Stimulated activated CD4-positive, alpha-beta T cell treated with anti-CD3 and anti-CD28 coated beads, Interleukin-12 subunit alpha, Interleukin-12 subunit beta, amount 100 ng/mL, for 4 hours (primary cell): Measurements from ENCODE around the gene ME3.
"Not testable (repeated sequence)": the region's sequence is repeated elsewhere in the genome, so short reads cannot be mapped to it uniquely, and the experiment has no call there.

ENCODE experiments used
- DNase-seq: peaks from one replicate; pipeline ENCODE4 v3.0.0-alpha.2; 2020

Gene ME3

GRCh38 chr11:86660736-86661135 lies 11.7 kb downstream of the ME3 start:
- DNase-seq = no peak

DNA sequence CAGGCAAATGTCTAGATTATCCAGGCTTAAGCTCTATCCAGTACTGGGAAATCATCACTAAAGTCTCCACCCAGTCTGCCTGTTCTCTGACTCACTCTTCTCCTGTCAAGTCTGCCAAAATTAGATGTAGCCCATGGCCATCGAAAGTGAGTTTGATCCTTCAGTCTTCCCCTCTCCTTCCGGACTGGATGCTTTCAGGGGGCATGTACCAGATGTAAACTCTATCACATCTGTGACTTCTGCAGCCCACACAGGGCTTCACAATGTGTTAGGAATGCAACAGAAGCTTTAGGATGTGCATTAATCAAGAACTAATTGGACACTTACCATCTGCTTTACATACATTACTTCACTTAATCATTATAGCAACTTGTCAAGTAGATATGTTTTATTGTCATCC lies 12.3 kb downstream of the ME3 start:
- no peak for DNase-seq

GRCh38 chr11:86658534-86658933 lies 13.9 kb downstream of the ME3 start:
- no peak for DNase-seq

DNA sequence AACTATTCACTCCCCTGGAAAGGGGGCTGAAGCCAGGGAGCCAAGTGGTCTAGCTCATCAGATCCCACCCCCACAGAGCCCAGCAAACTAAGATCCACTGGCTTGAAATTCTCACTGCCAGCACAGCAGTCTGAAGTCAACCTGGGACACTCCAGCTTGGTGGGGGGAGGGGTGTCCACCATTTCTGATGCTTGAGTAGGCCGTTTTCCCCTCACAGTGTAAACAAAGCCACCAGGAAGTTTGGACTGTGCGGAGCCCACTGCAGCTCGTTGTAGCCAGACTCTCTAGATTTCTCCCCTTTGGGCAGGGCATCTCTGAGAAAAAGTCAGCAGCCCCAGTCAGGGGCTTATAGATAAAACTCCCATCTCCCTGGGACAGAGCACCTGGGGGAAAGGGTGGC lies 27.2 kb downstream of the ME3 start:
- DNase-seq = not testable (repeated sequence)

DNA sequence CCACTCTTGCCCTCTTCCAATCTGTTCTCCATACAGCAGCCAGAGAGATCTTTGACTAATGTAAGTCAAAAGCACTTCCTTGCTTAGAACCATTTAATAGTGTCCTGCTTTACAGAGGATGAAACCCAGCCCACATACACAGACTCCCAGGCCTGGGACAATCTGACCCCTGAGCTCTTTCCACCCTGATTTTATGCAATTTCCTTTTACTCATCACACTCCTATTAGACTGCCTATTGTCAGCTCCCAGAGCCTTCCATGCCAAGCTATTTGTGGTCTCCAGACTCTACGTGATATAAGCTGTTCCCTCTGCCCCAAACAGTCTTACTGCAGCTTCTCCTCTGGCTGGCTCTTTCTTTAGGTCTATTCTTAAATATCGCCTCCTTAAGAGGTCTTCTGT lies 28.1 kb downstream of the ME3 start:
- DNase-seq = no peak

DNA sequence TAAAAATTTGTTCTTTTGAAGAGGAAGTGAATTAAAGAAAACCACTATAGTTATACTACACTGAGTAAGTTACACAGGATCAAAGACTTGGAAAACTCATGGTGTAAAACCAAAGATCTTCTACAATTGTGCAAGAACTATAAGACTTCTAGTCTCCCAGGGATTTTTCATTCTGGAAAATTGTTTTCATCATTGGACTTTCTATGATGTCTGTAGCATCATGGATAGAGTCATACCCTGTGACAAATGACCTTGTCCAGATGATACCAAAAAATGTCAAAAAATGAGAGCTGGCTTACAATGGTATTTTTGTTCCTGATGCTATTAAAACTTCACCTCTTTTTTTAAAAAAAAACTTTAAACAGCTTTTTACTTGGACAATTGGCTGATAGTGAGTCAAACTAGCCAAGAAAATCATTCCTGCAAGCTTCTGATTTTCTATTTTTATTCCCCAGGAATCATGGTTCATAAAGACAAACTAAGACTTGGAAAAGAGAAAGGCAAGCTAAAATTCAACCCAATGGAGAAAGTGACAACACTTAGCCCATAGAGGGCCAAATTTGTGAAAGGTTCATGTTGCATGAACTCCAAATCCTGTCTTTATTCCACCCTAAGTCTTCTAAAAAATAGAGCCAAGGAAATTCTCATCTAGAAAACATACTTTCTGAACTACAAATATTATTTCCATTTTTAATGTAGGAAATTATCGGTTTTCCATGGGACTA lies 30.7 kb downstream of the ME3 start:
- DNase-seq = no peak

DNA sequence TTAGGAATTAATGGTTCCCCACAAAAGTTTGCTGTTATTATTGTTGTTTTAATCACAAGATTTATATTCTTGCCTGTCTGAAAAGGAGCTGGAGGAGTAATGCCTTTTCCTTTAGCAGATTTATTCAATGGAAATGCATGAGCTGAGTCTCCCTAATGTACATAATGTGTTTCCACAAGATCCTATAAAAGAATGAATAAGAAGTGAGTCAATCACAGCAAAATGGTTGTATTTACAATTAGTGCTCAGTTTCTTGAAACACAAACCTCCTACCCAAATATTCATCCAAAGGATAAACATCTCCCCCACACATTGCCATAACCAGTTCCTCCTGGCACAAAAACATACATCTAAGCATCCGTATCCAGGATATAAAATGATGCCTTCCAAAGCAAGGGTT lies 33.3 kb downstream of the ME3 start:
- DNase-seq = no peak

DNA sequence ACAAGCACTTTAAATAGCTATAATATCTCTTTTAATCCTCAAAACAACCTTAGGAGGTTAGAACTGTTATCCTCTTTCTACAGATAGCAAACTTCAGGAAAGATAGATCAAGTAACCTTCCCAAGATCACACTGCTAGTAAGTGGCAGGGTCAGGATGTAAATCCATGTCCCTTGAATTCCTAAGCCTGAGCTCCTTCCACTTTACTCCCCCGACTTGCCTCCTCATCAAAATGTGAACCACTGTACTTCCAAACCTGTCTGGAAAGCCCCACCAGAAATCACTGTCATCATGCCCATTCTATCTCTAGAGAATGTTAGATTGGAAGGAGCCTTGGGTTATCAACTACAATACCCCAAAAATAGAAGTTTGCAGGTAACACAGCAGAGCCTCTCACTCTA lies 33.7 kb downstream of the ME3 start:
- DNase-seq = no peak

DNA sequence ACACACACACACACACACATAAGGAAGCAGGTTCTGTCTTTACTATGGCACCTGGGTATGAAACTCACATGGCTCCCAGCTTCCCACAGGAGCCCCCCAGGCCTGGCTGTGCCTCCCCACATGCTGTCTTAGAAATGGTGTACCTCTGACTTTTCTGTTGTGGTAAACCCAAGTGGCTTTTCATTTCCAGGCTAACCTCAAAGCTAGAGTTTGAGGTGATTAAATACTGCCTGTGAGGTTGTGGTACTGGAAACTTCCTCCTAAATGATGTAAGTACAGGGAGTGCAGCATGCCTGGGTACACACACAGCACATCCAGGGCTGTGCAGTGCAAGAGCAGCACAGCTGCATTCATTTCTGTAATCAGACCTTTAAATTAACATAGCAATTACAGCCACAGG lies 34.4 kb downstream of the ME3 start:
- DNase-seq = no peak

- DNase-seq = no peak
Observed at GRCh38 chr11:86636275-86636674, 36.1 kb downstream of the ME3 start.

GRCh38 chr11:86632499-86633269 lies 39.7 kb downstream of the ME3 start:
- DNase-seq = no peak

DNA sequence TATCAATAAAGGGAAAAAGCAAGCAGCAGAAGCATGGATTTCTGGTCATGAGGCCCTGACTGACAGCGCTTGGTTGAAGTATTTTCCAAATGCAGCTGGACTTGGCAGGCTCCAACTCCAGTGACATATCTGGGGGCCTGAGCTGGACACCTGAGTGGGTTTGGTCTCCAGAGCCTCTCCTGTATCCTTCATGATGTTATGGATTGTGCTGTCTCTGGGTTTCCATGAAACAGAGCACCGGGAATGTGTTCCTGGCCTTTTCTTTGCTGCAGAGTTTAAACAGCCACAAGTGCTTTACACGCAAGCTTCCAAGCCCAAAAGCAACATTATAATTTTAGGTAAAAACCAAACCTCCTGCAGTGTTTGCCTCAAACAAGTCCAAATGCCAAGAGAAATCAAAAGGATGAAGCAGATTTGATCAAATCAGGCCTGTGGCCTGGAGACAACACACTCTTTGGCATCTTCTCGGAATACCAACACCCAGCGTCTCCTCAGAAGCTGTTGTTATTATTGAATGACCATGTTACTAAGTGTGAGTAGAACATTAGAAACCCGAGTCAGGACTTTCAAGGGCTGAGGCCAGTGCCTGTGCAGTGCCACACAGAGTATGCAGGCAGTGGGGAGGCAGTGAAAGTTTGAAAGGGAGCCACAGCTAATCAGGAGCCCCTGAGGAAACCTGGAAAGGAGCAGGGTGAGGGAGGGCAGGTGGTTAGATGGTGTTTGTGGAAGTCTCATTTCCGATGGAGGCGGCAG lies 42.0 kb downstream of the ME3 start:
- no peak for DNase-seq

- no peak for DNase-seq
Observed at GRCh38 chr11:86629045-86629706, 43.2 kb downstream of the ME3 start.

DNA sequence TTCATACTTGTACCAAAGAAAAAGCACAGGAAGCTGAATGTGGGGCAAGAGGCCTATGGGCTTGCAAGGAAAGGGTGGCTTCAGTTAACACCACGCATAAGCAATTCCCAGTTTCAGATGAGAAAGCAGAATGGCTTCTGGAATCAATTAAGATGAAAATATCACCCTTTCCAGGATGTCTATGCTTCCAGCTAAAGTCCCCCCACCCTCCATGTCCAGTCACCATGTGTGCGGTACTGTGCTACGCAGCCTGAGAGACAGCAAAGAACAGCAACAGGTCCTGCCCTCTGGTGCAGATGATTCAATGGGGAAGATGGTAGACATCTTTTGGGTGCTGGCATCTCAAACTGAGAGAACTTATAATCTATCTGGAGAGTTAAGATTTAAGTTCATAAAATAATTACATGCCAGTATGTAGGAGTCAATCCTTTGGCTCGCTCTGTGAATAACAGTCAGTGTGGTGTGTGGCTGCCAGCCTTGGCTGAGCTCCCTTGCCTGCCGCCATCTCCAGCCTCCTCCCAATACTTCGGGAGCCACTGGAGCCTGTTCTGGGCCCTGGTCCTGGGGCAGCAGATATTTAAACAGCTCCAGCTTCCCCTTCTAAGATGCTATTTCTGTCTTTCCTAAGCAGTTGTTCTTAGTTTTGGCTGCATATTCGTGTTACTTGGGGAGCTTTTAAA lies 44.5 kb downstream of the ME3 start:
- no peak for DNase-seq

DNA sequence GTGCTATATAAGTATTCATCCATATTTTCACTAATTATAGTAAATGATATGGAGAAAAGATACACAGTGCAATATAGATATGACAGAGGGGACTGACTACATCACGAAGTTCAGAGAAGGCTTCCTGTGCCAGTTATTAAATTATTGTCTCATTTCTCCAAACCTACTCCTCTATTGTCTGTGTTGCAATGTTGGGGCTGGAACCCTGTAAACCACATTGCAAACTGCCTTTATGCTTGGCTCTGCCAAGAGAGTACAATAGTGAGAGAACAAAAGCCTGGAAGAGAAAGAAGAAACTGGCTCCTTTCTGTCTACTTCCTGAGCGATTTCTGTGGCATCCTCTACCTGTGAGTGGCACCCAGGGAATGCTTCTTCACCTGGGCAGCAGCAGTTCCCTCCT lies 46.4 kb downstream of the ME3 start:
- no peak for DNase-seq

DNA sequence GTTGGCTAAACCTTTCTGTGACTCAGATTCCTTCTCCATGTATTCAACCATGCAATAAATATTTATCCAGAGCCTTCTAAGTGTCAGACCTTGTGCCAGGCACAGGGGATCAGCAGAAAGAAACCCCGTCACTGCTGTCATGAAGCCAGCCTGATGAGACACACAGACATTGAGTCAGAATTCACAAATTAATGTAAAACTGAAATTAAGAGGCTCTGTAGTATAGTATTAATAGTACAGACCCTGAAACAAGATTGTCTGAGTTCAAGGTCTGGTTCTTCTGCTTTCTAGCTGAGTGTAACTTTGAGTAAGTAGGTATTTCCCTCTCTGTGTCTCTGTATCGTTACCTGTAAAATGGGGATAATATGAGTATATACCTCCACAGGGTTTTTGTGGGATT lies 46.9 kb downstream of the ME3 start:
- no peak for DNase-seq

DNA sequence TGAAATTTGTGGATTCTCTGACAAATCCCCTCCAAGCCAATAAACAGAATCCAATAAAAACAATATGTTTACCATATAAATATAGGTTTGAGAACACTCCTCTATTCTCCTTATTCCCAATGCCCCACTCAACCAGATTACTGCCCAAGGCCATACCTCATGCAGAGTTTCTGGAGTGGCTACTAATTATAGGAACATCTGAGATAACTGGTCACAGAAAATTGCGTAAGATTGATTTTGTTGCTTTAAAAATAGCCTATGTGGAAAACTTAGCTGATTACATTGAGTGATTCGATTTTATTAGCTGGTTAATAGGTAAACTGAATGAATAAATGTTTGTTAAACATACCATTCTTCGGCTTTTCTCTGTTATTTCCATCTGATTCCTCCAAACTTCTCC lies 48.0 kb downstream of the ME3 start:
- no peak for DNase-seq

- no peak for DNase-seq
Observed at GRCh38 chr11:86623736-86624135, 48.7 kb downstream of the ME3 start.

- no peak for DNase-seq
Observed at GRCh38 chr11:86623041-86623621, 49.3 kb downstream of the ME3 start.

GRCh38 chr11:86621854-86622253 lies 50.6 kb downstream of the ME3 start:
- no peak for DNase-seq

- DNase-seq = no peak
Observed at GRCh38 chr11:86620891-86621521, 51.4 kb downstream of the ME3 start.

DNA sequence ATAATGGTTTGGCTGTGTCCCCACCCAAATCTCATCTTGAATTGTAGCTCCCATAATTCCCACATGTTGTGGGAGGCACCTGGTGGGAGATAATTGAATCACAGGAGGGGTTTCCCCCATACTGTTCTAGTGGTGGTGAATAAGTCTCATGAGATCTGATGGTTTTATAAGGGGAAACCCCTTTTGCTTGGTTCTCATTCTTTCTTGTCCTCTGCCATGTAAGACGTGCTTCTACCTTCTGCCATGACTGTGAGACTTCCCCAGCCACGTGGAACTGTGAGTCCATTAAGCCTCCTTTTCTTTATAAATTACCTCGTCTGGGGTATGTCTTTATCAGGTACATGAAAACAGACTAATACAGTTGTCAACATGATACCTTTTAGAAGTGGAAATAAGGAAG lies 53.0 kb downstream of the ME3 start:
- not testable (repeated sequence) for DNase-seq
